ENCODE results near the gene SPTLC1.
A peak's percentile ranks its signal among the peaks of the same experiment; 100 is the strongest.
"Not testable (repeated sequence)": the region's sequence is repeated elsewhere in the genome, so short reads cannot be mapped to it uniquely, and the experiment has no call there.

The SPTLC1 gene

GRCh38 chr9:92115071-92115858, at the start of gene SPTLC1:
TSS of gene SPTLC1 (minus strand) at chr9:92115413. CDS start at chr9:92115370, 43 bp downstream.
- DNase-seq (ENCODE audit: low read depth): peak; percentile 90

DNA sequence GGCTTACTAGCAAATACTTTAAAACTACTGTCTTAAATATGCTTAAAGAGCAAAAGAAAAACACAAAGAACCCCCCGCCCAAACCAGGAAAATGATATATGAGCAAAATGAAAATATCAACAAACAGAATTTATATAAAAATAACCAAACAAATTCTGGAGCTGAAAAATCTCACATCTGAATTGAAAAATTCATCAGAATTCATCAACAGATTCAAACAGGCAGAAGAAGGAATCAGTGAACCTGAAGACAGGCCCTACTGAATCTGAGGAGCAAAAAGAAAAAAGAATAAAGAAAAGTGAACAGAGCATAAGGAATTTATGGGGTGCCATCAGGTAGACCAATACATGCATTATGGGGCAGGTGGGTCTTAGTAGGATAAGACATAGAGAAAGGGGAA, 49.8 kb upstream of the SPTLC1 start:
- no peak for DNase-seq (ENCODE audit: low read depth)

GRCh38 chr9:92164490-92164889, 49.3 kb upstream of the SPTLC1 start:
- DNase-seq (ENCODE audit: low read depth): no peak

DNA sequence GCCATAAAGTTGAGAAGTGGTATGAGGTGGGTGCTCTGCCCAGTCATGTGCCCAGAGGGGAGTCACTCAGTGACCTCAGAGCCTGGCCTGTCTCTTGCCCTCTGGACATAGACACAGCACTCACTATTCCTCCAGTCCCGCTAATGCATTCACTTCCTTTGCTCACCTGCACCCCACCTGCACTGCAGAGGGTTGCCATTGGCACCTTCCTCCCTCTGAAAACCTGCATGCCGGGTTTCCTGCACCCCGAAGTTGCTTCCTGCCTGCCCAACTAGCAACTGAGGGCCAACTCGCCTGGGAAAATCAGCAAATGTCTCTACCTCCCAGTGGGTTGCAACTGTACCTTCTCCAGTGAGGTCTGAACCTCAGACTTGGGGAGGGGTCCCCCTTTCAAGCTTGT, 48.1 kb upstream of the SPTLC1 start:
- no peak for DNase-seq (ENCODE audit: low read depth)

DNA sequence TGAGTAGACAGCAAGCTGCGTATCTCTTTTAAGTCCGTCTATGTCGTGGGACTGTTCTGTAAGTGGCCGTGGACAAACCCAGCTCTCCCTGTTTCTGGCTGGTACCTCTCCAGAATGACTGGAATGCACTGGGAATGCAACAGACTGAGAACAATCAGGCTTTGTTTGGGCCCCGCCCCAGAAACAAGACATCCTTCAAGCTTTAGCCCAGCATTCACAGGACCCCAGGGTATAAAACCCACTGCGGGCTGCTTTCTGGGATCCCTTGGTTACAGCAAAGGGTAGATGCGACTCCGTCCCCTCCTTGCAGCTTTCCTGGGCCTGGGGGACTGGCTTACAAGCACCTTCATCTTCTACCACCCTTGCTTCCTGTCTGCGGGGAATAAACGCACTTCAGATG, 45.6 kb upstream of the SPTLC1 start:
- DNase-seq (ENCODE audit: low read depth): no peak

DNA sequence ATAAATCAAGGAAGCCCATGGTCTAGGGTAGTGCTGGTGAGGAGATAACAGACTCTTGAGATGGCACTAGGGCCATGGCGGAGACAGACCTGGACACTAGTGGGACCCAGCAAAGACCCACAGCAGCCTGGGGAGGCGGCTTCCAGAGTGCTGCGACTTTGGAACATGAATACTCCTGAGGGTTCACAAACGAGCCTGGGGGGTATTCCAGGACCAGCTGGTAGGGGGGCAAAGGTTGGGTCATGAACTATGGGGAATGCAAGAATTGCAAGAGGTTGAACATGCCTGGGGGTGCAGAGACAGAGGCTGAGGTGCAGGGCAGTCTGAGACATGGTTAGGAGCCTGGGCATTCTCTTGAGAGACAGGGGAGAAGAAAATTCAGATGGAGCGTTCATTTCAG, 43.8 kb upstream of the SPTLC1 start:
- DNase-seq (ENCODE audit: low read depth): no peak

- no peak for DNase-seq (ENCODE audit: low read depth)
Measured at GRCh38 chr9:92158097-92158601, 42.9 kb upstream of the SPTLC1 start.

- not testable (repeated sequence) for DNase-seq (ENCODE audit: low read depth)
Measured at GRCh38 chr9:92155736-92156135, 40.5 kb upstream of the SPTLC1 start.

GRCh38 chr9:92155221-92155620, 40.0 kb upstream of the SPTLC1 start:
- no peak for DNase-seq (ENCODE audit: low read depth)

- DNase-seq (ENCODE audit: low read depth): not testable (repeated sequence)
Measured at GRCh38 chr9:92153466-92154415, 38.5 kb upstream of the SPTLC1 start.

DNA sequence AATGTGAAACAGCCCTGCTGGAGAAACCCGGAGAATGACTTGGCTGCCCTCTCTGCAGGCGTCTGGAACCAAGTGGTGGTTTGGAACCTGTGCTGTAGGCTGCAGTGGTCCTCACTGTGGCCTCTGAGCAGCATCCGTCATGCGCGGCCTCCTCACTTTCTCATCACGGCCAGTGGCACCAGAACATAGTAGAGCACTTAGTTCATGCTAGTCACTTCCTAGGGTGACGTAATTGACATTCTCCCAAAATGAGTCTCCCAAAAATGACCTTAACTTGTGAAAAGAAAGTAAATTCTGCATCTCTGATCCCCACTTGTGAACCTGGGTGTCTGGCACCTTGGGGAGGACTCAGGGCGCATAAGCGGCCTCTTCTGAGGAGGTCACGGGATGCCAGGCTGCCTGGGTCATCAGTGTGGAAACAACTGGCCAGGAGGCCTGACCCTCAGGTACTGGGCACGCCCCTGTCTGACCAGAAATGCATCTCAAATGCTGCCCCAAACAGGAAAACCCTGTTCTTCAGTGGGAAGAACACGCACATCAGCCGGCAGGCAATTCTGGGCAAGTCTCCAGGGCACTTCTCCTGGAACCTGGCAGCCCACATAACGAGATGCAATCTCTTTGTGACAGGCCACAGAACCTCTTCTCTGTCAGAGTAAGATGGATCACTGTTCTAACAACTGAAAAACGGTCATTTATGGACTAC, 36.6 kb upstream of the SPTLC1 start:
- no peak for DNase-seq (ENCODE audit: low read depth)

DNA sequence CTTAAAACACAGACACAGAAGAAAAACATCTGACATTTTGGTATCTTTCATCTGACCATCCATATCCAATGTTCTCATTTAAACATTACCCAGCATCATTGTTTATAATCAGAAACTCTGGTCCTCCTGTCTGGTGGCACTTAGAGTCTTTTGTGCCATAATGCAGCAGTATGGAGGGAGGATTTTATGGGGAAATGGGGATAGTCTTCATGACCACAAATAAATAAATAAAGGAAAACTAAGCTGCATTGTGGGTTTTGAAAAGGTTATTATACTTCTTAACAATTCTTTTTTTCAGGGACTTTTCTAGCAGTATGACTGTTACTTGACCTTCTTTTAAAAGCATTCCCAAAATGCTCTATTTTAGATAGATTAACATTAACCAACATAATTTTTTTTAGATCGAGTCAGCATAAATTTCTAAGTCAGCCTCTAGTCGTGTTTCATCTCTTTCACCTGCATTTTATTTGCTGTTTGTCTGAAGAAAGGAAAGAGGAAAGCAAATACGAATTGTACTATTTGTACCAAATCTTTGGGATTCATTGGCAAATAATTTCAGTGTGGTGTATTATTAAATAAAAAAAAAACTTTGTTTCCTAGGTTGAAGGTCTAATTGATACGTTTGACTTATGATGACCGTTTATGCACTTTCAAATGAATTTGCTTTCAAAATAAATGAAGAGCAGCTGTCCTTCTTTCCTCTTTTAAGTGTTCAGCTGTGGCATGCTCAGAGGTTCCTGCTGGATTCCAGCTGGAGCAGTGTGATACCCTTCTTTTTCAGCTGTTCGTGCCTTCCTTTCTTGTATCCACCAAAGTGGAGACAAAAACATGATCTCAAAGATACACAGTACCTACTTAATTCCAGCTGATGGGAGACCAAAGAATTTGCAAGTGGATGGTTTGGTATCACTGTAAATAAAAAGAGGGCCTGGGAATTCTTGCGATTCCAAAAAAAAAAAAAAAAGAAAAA, 35.6 kb upstream of the SPTLC1 start:
- not testable (repeated sequence) for DNase-seq (ENCODE audit: low read depth)

- no peak for DNase-seq (ENCODE audit: low read depth)
Measured at GRCh38 chr9:92147852-92148180, 32.6 kb upstream of the SPTLC1 start.

- DNase-seq (ENCODE audit: low read depth): no peak
Measured at GRCh38 chr9:92147030-92147851, 32.0 kb upstream of the SPTLC1 start.

DNA sequence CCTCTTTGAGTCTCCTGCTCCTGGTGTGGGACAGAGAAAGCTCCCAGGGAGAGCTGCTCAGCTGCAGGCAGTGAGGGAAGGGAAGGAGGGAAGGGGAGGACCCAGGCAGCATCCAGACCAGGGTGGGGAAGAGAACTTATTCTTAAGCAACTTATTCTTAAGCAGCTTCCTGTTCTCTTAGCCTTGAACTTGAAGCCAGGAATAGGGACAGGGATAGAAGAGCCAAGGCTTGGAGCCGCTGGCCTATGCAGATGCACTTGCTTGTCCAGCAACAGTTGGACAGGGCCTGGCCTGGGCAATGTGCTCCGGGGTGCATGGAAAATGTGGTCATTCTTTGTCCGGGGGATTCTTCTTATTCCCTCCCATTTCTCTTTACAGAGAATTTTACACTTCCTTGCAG, 31.4 kb upstream of the SPTLC1 start:
- DNase-seq (ENCODE audit: low read depth): no peak

- not testable (repeated sequence) for DNase-seq (ENCODE audit: low read depth)
Measured at GRCh38 chr9:92145784-92146183, 30.6 kb upstream of the SPTLC1 start.

DNA sequence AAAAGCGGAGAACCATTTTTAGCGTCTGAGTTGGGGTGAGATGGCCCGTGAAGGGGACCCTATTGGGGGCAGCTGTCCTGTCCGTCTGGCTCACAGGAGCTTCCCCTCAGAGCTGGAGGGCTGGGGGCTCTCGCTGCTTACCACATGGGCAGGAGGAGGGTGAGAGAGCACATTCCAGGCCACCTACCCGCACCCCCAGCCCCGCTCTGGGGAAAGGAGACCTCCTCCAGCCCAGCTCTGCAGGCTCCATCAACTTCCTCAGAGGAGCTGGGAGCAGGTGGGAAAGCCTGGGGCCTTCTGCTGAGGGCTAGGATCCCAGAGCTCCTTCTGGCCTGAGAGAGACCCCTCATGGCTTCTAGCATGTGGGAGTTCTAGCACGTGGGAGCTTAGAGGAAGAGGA, 27.1 kb upstream of the SPTLC1 start:
- DNase-seq (ENCODE audit: low read depth): no peak

DNA sequence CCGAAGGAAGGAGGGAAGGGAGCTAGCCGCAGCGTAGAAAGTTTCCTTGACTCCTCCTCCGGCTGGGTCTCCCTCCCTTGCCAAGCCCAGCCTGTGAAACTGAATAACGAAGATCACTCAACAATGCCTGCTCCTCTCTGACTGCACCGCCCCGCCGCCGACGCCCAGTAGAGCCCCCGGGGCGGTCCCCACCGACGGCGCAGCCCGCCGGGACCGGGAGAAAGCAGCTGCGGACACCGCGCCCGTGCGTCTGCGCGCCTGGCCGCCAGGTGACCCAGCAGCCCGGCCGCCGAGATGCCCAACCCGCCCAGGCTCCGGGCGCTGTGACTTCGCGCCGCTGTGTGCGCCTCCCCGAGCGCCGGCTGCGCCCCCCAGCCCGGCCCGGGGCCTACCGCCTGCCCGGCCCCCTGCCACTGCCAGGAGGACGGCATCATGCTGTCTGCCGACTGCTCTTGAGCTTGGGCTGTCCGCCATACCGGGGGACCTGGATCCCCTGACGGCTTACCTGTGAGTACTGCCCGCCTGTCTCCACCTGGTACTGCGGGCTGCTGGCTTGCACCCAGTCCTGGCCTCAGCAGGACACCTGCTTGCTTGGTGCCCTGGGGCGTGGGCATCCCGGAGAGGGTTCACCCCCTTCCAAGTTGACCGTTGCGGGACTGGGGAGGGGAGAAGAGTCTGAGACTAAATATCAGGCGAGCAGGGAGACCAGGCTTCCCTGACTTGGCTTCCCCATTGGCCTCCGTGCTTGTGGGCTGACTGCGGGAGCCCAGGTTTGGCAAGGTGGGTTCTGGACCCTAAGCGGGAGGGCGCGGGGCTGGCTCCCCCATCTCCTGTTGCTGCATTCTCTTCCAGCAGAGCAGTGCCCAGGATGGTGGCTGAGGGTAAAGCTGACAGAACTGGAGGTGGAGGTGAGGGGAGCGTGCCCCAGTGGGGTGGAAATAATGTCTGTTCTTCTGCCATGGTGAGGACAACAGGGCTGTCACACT, 26.2 kb upstream of the SPTLC1 start:
- DNase-seq (ENCODE audit: low read depth): no peak

GRCh38 chr9:92140754-92141143, 25.5 kb upstream of the SPTLC1 start:
- no peak for DNase-seq (ENCODE audit: low read depth)

Measured in activated gamma-delta T cell treated with anti-CD3 and anti-CD28 coated beads, Interleukin-2, amount 50 U/mL, for 16 hours (primary cell).